Dedifferentiated amniotic fluid mesenchymal stem cell (primary cell): ENCODE results near the gene MYOM1.
"Not testable (repeated sequence)": the region's sequence is repeated elsewhere in the genome, so short reads cannot be mapped to it uniquely, and the experiment has no call there.

Experiments used
- DNase-seq: peaks from one replicate; pipeline ENCODE4 v3.0.0-alpha.2; 2016; ENCODE audit errors: extremely low spot score

Gene MYOM1

DNA sequence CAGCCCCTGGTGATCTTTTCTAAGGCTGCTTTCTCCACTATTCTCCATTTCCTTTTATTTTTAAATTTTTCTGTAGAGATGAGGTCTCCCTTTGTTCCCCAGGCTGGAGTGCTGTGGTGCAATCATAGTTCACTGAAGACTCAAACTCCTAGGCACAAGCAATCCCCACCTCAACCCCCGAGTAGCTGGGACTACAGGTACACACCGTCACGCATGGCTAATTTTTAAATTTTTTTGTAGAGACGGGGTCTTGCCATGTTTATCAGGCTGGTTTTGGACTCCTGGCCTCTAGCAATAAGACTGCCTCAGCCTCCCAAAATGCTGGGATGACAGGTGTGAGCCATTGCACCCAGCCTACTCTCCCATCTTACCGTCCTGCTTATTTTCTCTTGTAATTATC is 184.1 kb downstream of the MYOM1 start:
- no peak for DNase-seq

GRCh38 chr18:3032721-3033120 is 187.0 kb downstream of the MYOM1 start:
- no peak for DNase-seq

GRCh38 chr18:3029215-3029952 is 190.4 kb downstream of the MYOM1 start:
- DNase-seq: no peak

DNA sequence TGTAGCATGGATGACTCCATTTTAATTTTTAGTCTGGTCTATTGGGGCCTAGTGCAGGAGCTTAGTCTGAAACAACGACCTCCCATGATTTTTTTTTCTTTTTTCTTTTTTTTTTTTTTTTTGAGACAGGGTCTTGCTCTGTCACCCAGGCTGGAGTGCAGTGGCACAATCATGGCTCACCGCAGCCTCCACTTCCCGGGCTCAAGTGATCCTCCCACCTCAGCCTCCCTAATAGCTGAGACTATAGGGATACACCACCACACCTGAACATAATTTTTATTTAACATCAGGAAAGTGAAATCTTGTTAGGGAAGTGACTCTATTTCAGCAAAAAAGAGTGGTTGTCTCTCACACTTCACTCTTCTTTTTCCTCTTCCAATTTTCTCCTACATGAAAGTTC is 191.7 kb downstream of the MYOM1 start:
- DNase-seq: not testable (repeated sequence)

DNA sequence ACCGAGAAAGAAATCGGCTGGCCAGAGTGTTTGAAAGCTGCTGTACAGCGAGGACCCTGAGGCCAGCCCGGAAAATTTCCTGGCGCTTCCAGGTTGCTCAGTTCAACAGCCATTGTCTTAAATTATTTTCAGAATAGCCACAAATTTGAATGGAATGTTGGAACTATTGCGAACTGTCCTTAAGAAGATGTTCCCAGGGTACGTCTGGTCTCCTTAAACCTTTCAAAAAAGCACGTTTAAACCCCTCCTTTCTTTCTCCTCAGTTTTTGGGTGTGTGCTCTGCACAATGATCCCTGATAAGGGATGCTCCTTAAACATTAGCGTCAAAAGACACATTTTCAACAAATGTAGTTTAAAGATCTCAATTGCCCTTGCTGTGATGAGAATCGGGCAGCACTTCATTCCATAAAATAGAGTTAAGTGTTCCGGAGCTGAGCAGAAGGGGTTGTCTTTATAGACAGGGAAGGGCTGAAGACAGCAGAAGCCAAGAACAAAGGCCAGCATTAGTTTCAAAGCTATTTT is 192.3 kb downstream of the MYOM1 start:
- no peak for DNase-seq

DNA sequence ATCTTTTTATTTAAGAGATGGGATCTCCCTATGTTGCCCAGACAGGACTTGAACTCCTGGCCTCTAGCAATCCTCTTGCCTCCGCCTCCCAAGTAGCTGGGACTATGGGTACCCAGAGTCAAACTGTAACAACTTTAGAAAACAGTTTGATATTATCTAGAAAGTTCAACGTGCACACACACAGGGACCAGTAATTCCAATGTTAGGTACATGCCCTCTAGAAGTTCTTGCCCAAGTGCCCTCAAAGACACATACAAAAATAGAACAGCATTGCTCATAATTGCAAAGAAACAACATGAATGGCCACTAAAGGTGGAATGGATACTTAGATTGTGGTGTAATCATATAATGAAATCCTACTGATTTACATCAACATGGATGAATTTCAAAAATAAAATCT is 194.2 kb downstream of the MYOM1 start:
- no peak for DNase-seq

GRCh38 chr18:3023603-3024002 is 196.2 kb downstream of the MYOM1 start:
- not testable (repeated sequence) for DNase-seq
